Measurements from ENCODE around the gene PLEKHN1. TPM values are rescaled to one million over a fixed set of nuclear protein-coding genes. Genes with fewer than 3 reads are reported as not detected.
"Not testable (repeated sequence)": the region's sequence is repeated elsewhere in the genome, so short reads cannot be mapped to it uniquely, and the experiment has no call there.

Gene PLEKHN1
- total and polyA plus RNA-seq, 2 experiments from 2014 or later: 0.60 to 2.4 TPM

DNA sequence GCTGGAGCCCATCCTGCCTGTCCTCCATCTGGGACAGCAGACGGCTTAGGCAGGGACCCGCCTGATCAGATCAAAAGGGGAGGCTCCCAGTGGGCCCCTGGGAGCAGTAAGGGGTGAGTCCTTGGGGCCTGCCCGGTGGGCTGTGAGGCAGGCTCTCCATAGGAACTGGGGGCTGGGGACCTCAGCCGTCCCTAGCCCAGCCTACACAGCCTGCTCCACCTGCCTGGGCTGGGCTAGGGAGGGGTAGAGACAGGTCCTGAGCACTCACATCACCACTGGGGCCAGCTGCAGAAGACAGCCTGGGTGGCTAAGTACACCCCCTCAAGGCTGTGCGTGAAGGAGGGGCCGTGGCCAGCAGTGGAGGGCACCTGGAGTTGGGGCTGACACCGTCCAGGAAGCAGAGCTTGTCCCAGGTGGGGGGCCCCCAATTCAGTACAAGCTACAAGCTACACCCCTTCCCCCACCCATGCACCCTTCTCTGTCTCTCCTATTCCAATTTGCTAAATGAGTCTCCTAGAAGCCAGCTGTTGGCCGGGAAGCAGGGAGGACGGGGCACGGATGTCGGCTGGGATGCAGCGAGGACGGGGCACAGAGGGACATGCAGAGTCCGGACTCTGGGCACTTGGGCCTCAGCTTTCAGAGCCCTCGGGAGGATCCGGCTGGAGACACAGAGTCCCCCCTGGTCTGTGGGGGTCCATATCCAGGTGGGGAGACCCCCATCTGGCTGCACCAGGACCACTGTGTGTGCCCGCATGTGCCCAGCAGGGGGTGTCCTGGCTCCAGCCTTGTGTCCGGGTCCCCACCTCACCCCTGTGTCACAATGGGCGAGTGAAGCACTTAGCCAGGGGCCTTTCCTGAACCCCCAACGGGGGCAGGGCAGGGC lies 48.8 kb downstream of the PLEKHN1 start:
- no peaks in the 10 kb centered on the region for H3K79me2 ChIP-seq
- H3K9me3 ChIP-seq (ENCODE audit: low read depth): no peaks in the 10 kb centered on the region
- WGBS (ENCODE audit: low lambda C conversion rate, missing lambda C conversion rate): 82% methylated on average over 20 of the region's 20 CpGs
- no peak overlapping the region for H3K4me3 ChIP-seq
- H3K4me2 ChIP-seq: peak overlapping the region; percentile 96
- no peaks in the 10 kb centered on the region for H4K20me1 ChIP-seq (ENCODE audit: insufficient read depth, poor library complexity, severe bottlenecking)
- peak; percentile 46 for DNase-seq (ENCODE audit: low spot score)
- no peaks in the 10 kb centered on the region for H3K27me3 ChIP-seq
- no peak overlapping the region for H2AFZ ChIP-seq
- no peaks in the 10 kb centered on the region for H3K36me3 ChIP-seq (replicated peaks; ENCODE audit: insufficient read depth, low read depth)
- H3K27ac ChIP-seq: no peak overlapping the region
- H3K9me2 ChIP-seq (replicated peaks; ENCODE audit: insufficient read depth): no peaks in the 10 kb centered on the region
- peaks cover 11% of the 10 kb centered on the region for H3K4me1 ChIP-seq (ENCODE audit: insufficient read depth)
- TF ChIP-seq, protein P1, sequence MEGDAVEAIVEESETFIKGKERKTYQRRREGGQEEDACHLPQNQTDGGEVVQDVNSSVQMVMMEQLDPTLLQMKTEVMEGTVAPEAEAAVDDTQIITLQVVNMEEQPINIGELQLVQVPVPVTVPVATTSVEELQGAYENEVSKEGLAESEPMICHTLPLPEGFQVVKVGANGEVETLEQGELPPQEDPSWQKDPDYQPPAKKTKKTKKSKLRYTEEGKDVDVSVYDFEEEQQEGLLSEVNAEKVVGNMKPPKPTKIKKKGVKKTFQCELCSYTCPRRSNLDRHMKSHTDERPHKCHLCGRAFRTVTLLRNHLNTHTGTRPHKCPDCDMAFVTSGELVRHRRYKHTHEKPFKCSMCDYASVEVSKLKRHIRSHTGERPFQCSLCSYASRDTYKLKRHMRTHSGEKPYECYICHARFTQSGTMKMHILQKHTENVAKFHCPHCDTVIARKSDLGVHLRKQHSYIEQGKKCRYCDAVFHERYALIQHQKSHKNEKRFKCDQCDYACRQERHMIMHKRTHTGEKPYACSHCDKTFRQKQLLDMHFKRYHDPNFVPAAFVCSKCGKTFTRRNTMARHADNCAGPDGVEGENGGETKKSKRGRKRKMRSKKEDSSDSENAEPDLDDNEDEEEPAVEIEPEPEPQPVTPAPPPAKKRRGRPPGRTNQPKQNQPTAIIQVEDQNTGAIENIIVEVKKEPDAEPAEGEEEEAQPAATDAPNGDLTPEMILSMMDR (IDR thresholded peaks at IDR 0.05; ENCODE audit: poor library complexity): peak; percentile 37
- no peak for TF ChIP-seq EZH2 (IDR thresholded peaks at IDR 0.05; ENCODE audit: borderline replicate concordance)
- TF ChIP-seq EZH2phosphoT487 (IDR thresholded peaks at IDR 0.05; ENCODE audit: low read depth, severe bottlenecking, unreplicated experiment): no peak

GRCh38 chr1:1017397-1018320 lies 51.4 kb downstream of the PLEKHN1 start:
- not testable (repeated sequence) for H3K4me2 ChIP-seq; H2AFZ ChIP-seq; DNase-seq (ENCODE audit: low spot score); H3K27ac ChIP-seq; H3K36me3 ChIP-seq (replicated peaks; ENCODE audit: insufficient read depth, low read depth); H4K20me1 ChIP-seq (ENCODE audit: insufficient read depth, poor library complexity, severe bottlenecking); H3K27me3 ChIP-seq; H3K4me3 ChIP-seq; H3K9me3 ChIP-seq (ENCODE audit: low read depth); H3K9me2 ChIP-seq (replicated peaks; ENCODE audit: insufficient read depth)
- 86% methylated on average over 16 of the region's 17 CpGs for WGBS (ENCODE audit: low lambda C conversion rate, missing lambda C conversion rate)
- Histone ChIP-seq H3K79me2 (peaks cover 18% of the 10 kb centered on the region), H3K4me1 (ENCODE audit: insufficient read depth) (peaks cover 27% of the 10 kb centered on the region)

- Histone ChIP-seq H3K4me1 (ENCODE audit: insufficient read depth) (peaks cover 27% of the 10 kb centered on the region), H3K79me2 (peaks cover 24% of the 10 kb centered on the region)
- not testable (repeated sequence) for H3K9me3 ChIP-seq (ENCODE audit: low read depth); H4K20me1 ChIP-seq (ENCODE audit: insufficient read depth, poor library complexity, severe bottlenecking); H3K9me2 ChIP-seq (replicated peaks; ENCODE audit: insufficient read depth); H3K36me3 ChIP-seq (replicated peaks; ENCODE audit: insufficient read depth, low read depth); H3K27me3 ChIP-seq; H3K4me2 ChIP-seq; H2AFZ ChIP-seq; H3K27ac ChIP-seq; H3K4me3 ChIP-seq; DNase-seq (ENCODE audit: low spot score)
- 98% methylated on average over 25 of the region's 26 CpGs for WGBS (ENCODE audit: low lambda C conversion rate, missing lambda C conversion rate)
Observed at GRCh38 chr1:1018321-1018685, 52.0 kb downstream of the PLEKHN1 start.

DNA sequence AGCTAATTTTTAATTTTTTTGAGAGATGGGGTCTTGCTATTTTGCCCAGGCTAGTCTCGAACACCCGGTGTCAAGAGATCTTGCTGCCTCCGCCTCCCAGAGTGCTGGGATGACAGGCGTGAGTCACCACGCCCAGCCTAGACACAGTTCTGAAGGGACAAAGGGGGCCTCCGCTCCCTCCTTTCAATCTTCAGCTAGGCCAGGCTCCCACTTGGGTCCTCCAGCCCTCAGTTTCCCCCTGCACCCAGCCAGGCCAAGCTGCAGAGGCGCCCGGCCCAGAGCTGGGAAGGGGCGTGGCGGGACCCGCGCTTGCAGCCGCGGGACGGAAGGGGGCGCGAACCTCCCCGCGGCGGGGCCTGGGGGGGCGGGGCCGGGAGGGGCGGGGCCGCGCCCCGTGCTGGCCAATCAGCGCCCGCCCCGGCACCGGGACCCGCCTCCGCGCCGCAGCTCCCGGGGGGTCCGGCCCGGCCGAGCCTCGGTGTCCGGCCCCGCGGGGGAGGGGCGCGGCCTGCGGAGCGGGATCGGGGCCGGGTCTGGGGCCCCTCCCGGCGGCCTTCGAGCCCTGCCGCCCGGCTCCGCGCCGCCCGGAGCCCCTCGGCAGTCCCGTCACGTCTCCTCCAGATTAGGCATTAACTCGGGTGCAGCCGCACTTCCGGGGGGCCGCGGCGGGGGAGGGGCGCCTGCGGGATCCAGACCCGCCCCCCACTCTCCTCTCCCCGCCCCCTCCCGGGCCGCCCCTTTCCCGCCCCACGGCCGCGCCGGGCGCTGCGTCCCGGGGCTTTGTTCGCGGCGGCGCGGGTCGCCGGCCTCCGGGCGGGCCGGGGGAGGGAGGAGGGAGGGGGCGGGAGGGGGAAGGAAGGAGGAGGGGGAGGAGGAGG lies 53.1 kb downstream of the PLEKHN1 start:
- H3K79me2 ChIP-seq: peaks cover 29% of the 10 kb centered on the region
- no peaks in the 10 kb centered on the region for H3K9me3 ChIP-seq (ENCODE audit: low read depth)
- no peaks in the 10 kb centered on the region for H3K9me2 ChIP-seq (replicated peaks; ENCODE audit: insufficient read depth)
- no peaks in the 10 kb centered on the region for H3K36me3 ChIP-seq (replicated peaks; ENCODE audit: insufficient read depth, low read depth)
- H3K27ac ChIP-seq: peak overlapping the region; percentile 97
- H3K4me3 ChIP-seq: peak overlapping the region; percentile 58
- peaks cover 27% of the 10 kb centered on the region for H3K4me1 ChIP-seq (ENCODE audit: insufficient read depth)
- WGBS (ENCODE audit: low lambda C conversion rate, missing lambda C conversion rate): 27% methylated on average over 13 of the region's 91 CpGs
- H2AFZ ChIP-seq: peak overlapping the region; percentile 35
- H3K27me3 ChIP-seq: no peaks in the 10 kb centered on the region
- DNase-seq (ENCODE audit: low spot score): peak; percentile 97
- peak overlapping the region; percentile 97 for H3K4me2 ChIP-seq
- H4K20me1 ChIP-seq (ENCODE audit: insufficient read depth, poor library complexity, severe bottlenecking): no peaks in the 10 kb centered on the region
- TF ChIP-seq EZH2 (IDR thresholded peaks at IDR 0.05; ENCODE audit: borderline replicate concordance): no peak
- TF ChIP-seq, protein P1 (IDR thresholded peaks at IDR 0.05; ENCODE audit: poor library complexity): peak; percentile 52
- TF ChIP-seq EZH2phosphoT487 (IDR thresholded peaks at IDR 0.05; ENCODE audit: low read depth, severe bottlenecking, unreplicated experiment): no peak

All from hepatocyte (in vitro differentiated cells).